Sigmoid colon (tissue), 4 donors: ENCODE measurements around the gene TECTB.

ENCODE experiments used
- EP300 ChIP-seq, 4 donors: sonication (generic); formaldehyde crosslinking; IDR thresholded peaks; one replicate each; pipeline ENCODE4 v1.6.1; 2017; ENCODE audit warnings: antibody characterized with exemption in 4 of 4
- TF ChIP-seq, protein P1 (sequence below), 4 experiments: fragments of 450-650 bp in 3 of 4; fragments of 200-600 bp in 1 of 4; IDR thresholded peaks; one replicate each; pipeline ENCODE4 v1.5.1; 2016 to 2019; ENCODE audit warnings: antibody characterized with exemption in 4 of 4, mild to moderate bottlenecking in 3 of 4, moderate library complexity in 2 of 4

- TF ChIP-seq EP300 (IDR thresholded peaks at IDR 0.05): no peak
- TF ChIP-seq, protein P1, sequence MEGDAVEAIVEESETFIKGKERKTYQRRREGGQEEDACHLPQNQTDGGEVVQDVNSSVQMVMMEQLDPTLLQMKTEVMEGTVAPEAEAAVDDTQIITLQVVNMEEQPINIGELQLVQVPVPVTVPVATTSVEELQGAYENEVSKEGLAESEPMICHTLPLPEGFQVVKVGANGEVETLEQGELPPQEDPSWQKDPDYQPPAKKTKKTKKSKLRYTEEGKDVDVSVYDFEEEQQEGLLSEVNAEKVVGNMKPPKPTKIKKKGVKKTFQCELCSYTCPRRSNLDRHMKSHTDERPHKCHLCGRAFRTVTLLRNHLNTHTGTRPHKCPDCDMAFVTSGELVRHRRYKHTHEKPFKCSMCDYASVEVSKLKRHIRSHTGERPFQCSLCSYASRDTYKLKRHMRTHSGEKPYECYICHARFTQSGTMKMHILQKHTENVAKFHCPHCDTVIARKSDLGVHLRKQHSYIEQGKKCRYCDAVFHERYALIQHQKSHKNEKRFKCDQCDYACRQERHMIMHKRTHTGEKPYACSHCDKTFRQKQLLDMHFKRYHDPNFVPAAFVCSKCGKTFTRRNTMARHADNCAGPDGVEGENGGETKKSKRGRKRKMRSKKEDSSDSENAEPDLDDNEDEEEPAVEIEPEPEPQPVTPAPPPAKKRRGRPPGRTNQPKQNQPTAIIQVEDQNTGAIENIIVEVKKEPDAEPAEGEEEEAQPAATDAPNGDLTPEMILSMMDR (IDR thresholded peaks at IDR 0.05): no peak
Measured at GRCh38 chr10:112353046-112353445, 69.8 kb downstream of the TECTB start.
